ENCODE data around the gene KIF6.

The KIF6 gene

GRCh38 chr6:39420300-39421265 is 304.6 kb downstream of the KIF6 start:
- peaks cover 4% of the 10 kb centered on the region; the same call in 1 of the 2 replicates for H3K4me1 ChIP-seq (ENCODE audit: insufficient read depth, low read length)
- H3K9me3 ChIP-seq (ENCODE audit: insufficient read depth, low read depth, low read length), result no peaks in the 10 kb centered on the region
- no peaks in the 10 kb centered on the region for H3K36me3 ChIP-seq (ENCODE audit: insufficient read depth, low read depth, low read length)
- no peak overlapping the region for H3K27ac ChIP-seq (ENCODE audit: low read length)
- no peak overlapping the region for H3K4me3 ChIP-seq (ENCODE audit: low read length)
- H3K9ac ChIP-seq (ENCODE audit: low read depth, low read length), result no peak overlapping the region
- no peaks in the 10 kb centered on the region for H3K27me3 ChIP-seq (ENCODE audit: insufficient read depth, low read length)

GRCh38 chr6:39419607-39420006 is 305.6 kb downstream of the KIF6 start:
- H3K36me3 ChIP-seq (ENCODE audit: insufficient read depth, low read depth, low read length), result no peaks in the 10 kb centered on the region
- H3K27me3 ChIP-seq (ENCODE audit: insufficient read depth, low read length), result no peaks in the 10 kb centered on the region
- peaks cover 4% of the 10 kb centered on the region; the same call in 1 of the 2 replicates for H3K4me1 ChIP-seq (ENCODE audit: insufficient read depth, low read length)
- H3K9ac ChIP-seq (ENCODE audit: low read depth, low read length), result no peak overlapping the region
- no peak overlapping the region for H3K4me3 ChIP-seq (ENCODE audit: low read length)
- H3K9me3 ChIP-seq (ENCODE audit: insufficient read depth, low read depth, low read length), result no peaks in the 10 kb centered on the region
- H3K27ac ChIP-seq (ENCODE audit: low read length), result no peak overlapping the region

- Histone ChIP-seq H3K4me1 (ENCODE audit: insufficient read depth, low read length) (peaks cover 4% of the 10 kb centered on the region; the same call in 1 of the 2 replicates), H3K9me3 (ENCODE audit: insufficient read depth, low read depth, low read length) (no peaks in the 10 kb centered on the region), H3K4me3 (ENCODE audit: low read length) (no peak overlapping the region), H3K27ac (ENCODE audit: low read length) (no peak overlapping the region), H3K36me3 (ENCODE audit: insufficient read depth, low read depth, low read length) (no peaks in the 10 kb centered on the region), H3K27me3 (ENCODE audit: insufficient read depth, low read length) (no peaks in the 10 kb centered on the region), H3K9ac (ENCODE audit: low read depth, low read length) (no peak overlapping the region)
Measured at GRCh38 chr6:39417440-39417839, 307.8 kb downstream of the KIF6 start.

DNA sequence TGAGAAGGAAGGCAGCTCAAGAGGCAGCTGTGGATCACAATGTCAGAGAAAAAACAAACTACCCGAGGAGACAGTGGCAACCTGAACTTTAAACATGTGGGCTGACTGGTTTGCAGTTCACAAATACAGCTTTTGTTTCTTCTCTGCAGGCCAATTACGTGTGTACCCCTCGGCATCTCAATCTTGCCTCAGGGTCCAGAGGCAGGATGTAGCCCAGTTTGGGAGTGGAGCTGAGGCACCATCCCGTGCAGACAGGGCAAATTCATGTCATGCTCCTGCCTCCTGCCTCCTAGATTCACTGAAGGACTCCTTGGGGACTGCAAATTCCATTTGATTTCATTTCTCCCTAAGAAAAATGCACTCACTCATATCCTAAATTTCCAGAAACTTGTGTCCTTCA is 308.5 kb downstream of the KIF6 start:
- Histone ChIP-seq H3K9ac (ENCODE audit: low read depth, low read length) (no peak overlapping the region), H3K4me1 (ENCODE audit: insufficient read depth, low read length) (peaks cover 4% of the 10 kb centered on the region; the same call in 1 of the 2 replicates), H3K27ac (ENCODE audit: low read length) (no peak overlapping the region), H3K4me3 (ENCODE audit: low read length) (no peak overlapping the region), H3K27me3 (ENCODE audit: insufficient read depth, low read length) (no peaks in the 10 kb centered on the region), H3K36me3 (ENCODE audit: insufficient read depth, low read depth, low read length) (no peaks in the 10 kb centered on the region), H3K9me3 (ENCODE audit: insufficient read depth, low read depth, low read length) (no peaks in the 10 kb centered on the region)

DNA sequence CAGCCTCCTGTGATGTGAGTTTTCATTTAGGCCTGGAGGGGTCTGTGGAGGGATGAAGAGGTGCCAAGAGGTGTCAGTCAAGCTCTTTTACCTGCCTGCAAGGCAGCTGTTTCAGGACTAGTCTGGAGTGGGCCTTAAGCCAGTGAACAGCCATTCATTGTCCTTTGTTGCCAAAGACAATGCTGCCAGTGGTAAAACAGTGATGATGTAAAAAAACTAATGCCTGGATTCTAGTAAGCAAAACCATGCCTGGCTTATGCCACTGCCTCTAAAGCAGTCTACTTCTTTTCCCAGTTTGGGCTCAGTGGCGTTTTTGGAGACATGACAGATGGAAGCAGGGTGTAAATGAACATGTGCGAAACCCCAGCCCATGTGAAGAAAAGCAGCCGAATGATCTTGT is 309.2 kb downstream of the KIF6 start:
- H3K36me3 ChIP-seq (ENCODE audit: insufficient read depth, low read depth, low read length), result no peaks in the 10 kb centered on the region
- H3K4me3 ChIP-seq (ENCODE audit: low read length), result no peak overlapping the region
- no peak overlapping the region for H3K9ac ChIP-seq (ENCODE audit: low read depth, low read length)
- H3K9me3 ChIP-seq (ENCODE audit: insufficient read depth, low read depth, low read length), result no peaks in the 10 kb centered on the region
- no peaks in the 10 kb centered on the region for H3K27me3 ChIP-seq (ENCODE audit: insufficient read depth, low read length)
- no peak overlapping the region for H3K27ac ChIP-seq (ENCODE audit: low read length)
- H3K4me1 ChIP-seq (ENCODE audit: insufficient read depth, low read length), result peaks cover 4% of the 10 kb centered on the region; the same call in 1 of the 2 replicates

GRCh38 chr6:39415482-39415881 is 309.7 kb downstream of the KIF6 start:
- Histone ChIP-seq H3K9me3 (ENCODE audit: insufficient read depth, low read depth, low read length) (no peaks in the 10 kb centered on the region), H3K4me3 (ENCODE audit: low read length) (no peak overlapping the region), H3K27ac (ENCODE audit: low read length) (no peak overlapping the region), H3K4me1 (ENCODE audit: insufficient read depth, low read length) (peaks cover 4% of the 10 kb centered on the region; the same call in 1 of the 2 replicates), H3K9ac (ENCODE audit: low read depth, low read length) (no peak overlapping the region), H3K27me3 (ENCODE audit: insufficient read depth, low read length) (no peaks in the 10 kb centered on the region), H3K36me3 (ENCODE audit: insufficient read depth, low read depth, low read length) (no peaks in the 10 kb centered on the region)

DNA sequence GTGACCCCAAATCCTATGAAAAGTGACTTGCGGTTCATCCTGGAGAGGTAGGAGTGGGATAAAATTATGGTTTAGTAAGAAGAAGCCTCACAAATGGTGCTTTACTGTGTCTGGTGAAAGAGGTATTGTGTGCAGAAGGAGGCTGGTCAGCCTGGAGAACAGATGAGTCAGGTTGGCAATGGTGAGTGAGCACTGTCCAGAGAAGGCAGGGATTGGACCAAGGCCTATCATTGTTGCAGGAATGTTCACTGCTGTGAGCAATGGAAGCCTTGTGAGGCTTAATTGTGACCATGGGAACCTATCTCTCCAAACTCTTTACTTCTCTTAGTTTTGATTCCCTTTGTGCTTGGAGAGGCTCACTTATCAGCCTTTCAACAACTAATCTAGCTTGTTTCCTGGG is 313.7 kb downstream of the KIF6 start:
- no peaks in the 10 kb centered on the region for H3K9me3 ChIP-seq (ENCODE audit: insufficient read depth, low read depth, low read length)
- H3K36me3 ChIP-seq (ENCODE audit: insufficient read depth, low read depth, low read length), result no peaks in the 10 kb centered on the region
- no peak overlapping the region for H3K9ac ChIP-seq (ENCODE audit: low read depth, low read length)
- no peak overlapping the region for H3K27ac ChIP-seq (ENCODE audit: low read length)
- no peaks in the 10 kb centered on the region for H3K27me3 ChIP-seq (ENCODE audit: insufficient read depth, low read length)
- no peak overlapping the region for H3K4me3 ChIP-seq (ENCODE audit: low read length)
- H3K4me1 ChIP-seq (ENCODE audit: insufficient read depth, low read length), result no peaks in the 10 kb centered on the region

- no peaks in the 10 kb centered on the region for H3K9me3 ChIP-seq (ENCODE audit: insufficient read depth, low read depth, low read length)
- H3K27me3 ChIP-seq (ENCODE audit: insufficient read depth, low read length), result no peaks in the 10 kb centered on the region
- no peaks in the 10 kb centered on the region for H3K4me1 ChIP-seq (ENCODE audit: insufficient read depth, low read length)
- H3K9ac ChIP-seq (ENCODE audit: low read depth, low read length), result no peak overlapping the region
- no peaks in the 10 kb centered on the region for H3K36me3 ChIP-seq (ENCODE audit: insufficient read depth, low read depth, low read length)
- no peak overlapping the region for H3K4me3 ChIP-seq (ENCODE audit: low read length)
- H3K27ac ChIP-seq (ENCODE audit: low read length), result no peak overlapping the region
Measured at GRCh38 chr6:39411001-39411400, 314.2 kb downstream of the KIF6 start.

DNA sequence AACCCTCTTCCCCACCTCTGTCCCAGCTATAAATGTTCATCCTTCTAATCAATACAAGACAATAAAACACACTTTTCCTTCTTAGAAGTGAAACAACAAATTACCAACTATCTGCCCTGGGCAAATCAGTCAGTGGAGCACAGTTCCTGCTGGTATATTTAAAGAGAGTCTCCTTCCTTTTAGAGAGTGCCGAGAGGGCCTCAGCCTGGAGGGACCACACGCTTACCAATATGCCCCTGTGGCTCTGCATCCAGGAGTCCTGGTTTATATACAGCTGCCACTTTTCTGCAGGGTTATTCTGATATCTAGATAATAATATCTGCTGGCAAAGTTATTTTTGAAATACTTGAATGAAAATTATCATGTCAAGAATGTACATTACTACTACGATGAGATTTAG is 315.3 kb downstream of the KIF6 start:
- Histone ChIP-seq H3K9me3 (ENCODE audit: insufficient read depth, low read depth, low read length) (no peaks in the 10 kb centered on the region), H3K36me3 (ENCODE audit: insufficient read depth, low read depth, low read length) (no peaks in the 10 kb centered on the region), H3K9ac (ENCODE audit: low read depth, low read length) (no peak overlapping the region), H3K27me3 (ENCODE audit: insufficient read depth, low read length) (no peaks in the 10 kb centered on the region), H3K4me1 (ENCODE audit: insufficient read depth, low read length) (no peaks in the 10 kb centered on the region), H3K27ac (ENCODE audit: low read length) (no peak overlapping the region), H3K4me3 (ENCODE audit: low read length) (no peak overlapping the region)

DNA sequence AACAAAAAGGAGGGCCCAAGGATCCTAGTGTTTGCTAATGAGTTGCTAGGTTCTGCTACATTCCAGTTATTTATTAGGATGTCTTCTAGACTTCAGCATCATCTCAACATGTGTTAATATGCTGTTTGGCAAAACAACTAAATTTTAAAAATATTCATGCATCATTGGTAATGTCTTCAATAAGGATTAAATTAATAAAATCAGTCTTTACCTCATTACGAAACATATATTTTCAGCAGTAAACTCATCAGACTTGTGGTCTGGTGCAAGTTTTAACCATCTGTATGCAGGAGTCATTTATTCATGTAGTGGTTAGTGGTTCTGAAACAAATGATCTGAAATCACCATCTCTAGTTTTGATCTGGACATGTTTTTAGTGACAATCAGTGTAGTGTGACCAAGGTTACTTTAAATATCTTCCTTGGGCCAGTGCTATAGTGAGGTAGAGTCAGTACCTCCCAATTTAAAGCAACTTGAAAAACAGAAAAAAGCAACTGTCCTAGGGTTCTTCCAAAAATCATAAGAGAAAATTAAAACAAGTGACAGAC is 317.7 kb downstream of the KIF6 start:
- no peaks in the 10 kb centered on the region for H3K4me1 ChIP-seq (ENCODE audit: insufficient read depth, low read length)
- no peak overlapping the region for H3K9ac ChIP-seq (ENCODE audit: low read depth, low read length)
- H3K27ac ChIP-seq (ENCODE audit: low read length), result no peak overlapping the region
- no peaks in the 10 kb centered on the region for H3K36me3 ChIP-seq (ENCODE audit: insufficient read depth, low read depth, low read length)
- H3K4me3 ChIP-seq (ENCODE audit: low read length), result no peak overlapping the region
- no peaks in the 10 kb centered on the region for H3K9me3 ChIP-seq (ENCODE audit: insufficient read depth, low read depth, low read length)
- H3K27me3 ChIP-seq (ENCODE audit: insufficient read depth, low read length), result no peaks in the 10 kb centered on the region

- Histone ChIP-seq H3K9me3 (ENCODE audit: insufficient read depth, low read depth, low read length) (no peaks in the 10 kb centered on the region), H3K4me1 (ENCODE audit: insufficient read depth, low read length) (no peaks in the 10 kb centered on the region), H3K4me3 (ENCODE audit: low read length) (no peak overlapping the region), H3K27me3 (ENCODE audit: insufficient read depth, low read length) (no peaks in the 10 kb centered on the region), H3K9ac (ENCODE audit: low read depth, low read length) (no peak overlapping the region), H3K27ac (ENCODE audit: low read length) (no peak overlapping the region), H3K36me3 (ENCODE audit: insufficient read depth, low read depth, low read length) (no peaks in the 10 kb centered on the region)
Measured at GRCh38 chr6:39404312-39404711, 320.9 kb downstream of the KIF6 start.

- Histone ChIP-seq H3K4me1 (ENCODE audit: insufficient read depth, low read length) (no peaks in the 10 kb centered on the region), H3K4me3 (ENCODE audit: low read length) (no peak overlapping the region), H3K36me3 (ENCODE audit: insufficient read depth, low read depth, low read length) (no peaks in the 10 kb centered on the region), H3K27me3 (ENCODE audit: insufficient read depth, low read length) (no peaks in the 10 kb centered on the region), H3K9ac (ENCODE audit: low read depth, low read length) (no peak overlapping the region), H3K27ac (ENCODE audit: low read length) (no peak overlapping the region), H3K9me3 (ENCODE audit: insufficient read depth, low read depth, low read length) (no peaks in the 10 kb centered on the region)
Measured at GRCh38 chr6:39403304-39403703, 321.9 kb downstream of the KIF6 start.

Measured in iPS-20b (cell line).